C4-2B (cell line): Measurements from ENCODE around the gene CCDC148.

Experiments used
- CTCF ChIP-seq: fragments of 450-650 bp; conservative IDR thresholded peaks from 2 replicates; pipeline ENCODE4 v1.5.1; 2017; ENCODE audit warnings: mild to moderate bottlenecking
- ZFX ChIP-seq: fragments of 450-650 bp; IDR thresholded peaks from 2 replicates; pipeline ENCODE4 v1.6.1; 2017

GRCh38 chr2:158392687-158393086 is 63.9 kb downstream of the CCDC148 start:
- TF ChIP-seq CTCF (no peak), ZFX (no peak)
